GM21717 (cell line): ENCODE data around the gene ARFIP1.
"Not testable (repeated sequence)": the region's sequence is repeated elsewhere in the genome, so short reads cannot be mapped to it uniquely, and the experiment has no call there.

ENCODE experiments used
- ATAC-seq: cut with Tn5 transposase; IDR thresholded peaks from one replicate; pipeline ENCODE4 v1.9.1; 2021; ENCODE audit warnings: mild to moderate bottlenecking, moderate library complexity; ENCODE audit not compliant: unreplicated experiment

ARFIP1 gene

GRCh38 chr4:152785639-152786615, 6.2 kb downstream of the ARFIP1 start:
- ATAC-seq = no peak

- no peak for ATAC-seq
These were observed 6.9 kb downstream of the ARFIP1 start for GRCh38 chr4:152786627-152787026.

- ATAC-seq = no peak
These were observed 16.1 kb downstream of the ARFIP1 start for GRCh38 chr4:152795891-152796290.

GRCh38 chr4:152803541-152803940, 23.8 kb downstream of the ARFIP1 start:
- ATAC-seq = no peak

GRCh38 chr4:152805071-152805650, 25.4 kb downstream of the ARFIP1 start:
- no peak for ATAC-seq

GRCh38 chr4:152805818-152806217, 26.1 kb downstream of the ARFIP1 start:
- no peak for ATAC-seq

GRCh38 chr4:152806501-152807125, 26.9 kb downstream of the ARFIP1 start:
- no peak for ATAC-seq

GRCh38 chr4:152807294-152807829, 27.6 kb downstream of the ARFIP1 start:
- ATAC-seq = no peak

GRCh38 chr4:152808670-152809069, 28.9 kb downstream of the ARFIP1 start:
- no peak for ATAC-seq

GRCh38 chr4:152810715-152811287, 31.0 kb downstream of the ARFIP1 start:
- ATAC-seq = no peak

GRCh38 chr4:152815078-152815477, 35.3 kb downstream of the ARFIP1 start:
- no peak for ATAC-seq

- no peak for ATAC-seq
These were observed 37.6 kb downstream of the ARFIP1 start for GRCh38 chr4:152817331-152817730.

GRCh38 chr4:152819026-152819645, 39.4 kb downstream of the ARFIP1 start:
- no peak for ATAC-seq

- ATAC-seq = no peak
These were observed 40.3 kb downstream of the ARFIP1 start for GRCh38 chr4:152820073-152820472.

- ATAC-seq = no peak
These were observed 42.6 kb downstream of the ARFIP1 start for GRCh38 chr4:152822323-152822722.

- no peak for ATAC-seq
These were observed 44.8 kb downstream of the ARFIP1 start for GRCh38 chr4:152824561-152824960.

GRCh38 chr4:152825336-152825735, 45.6 kb downstream of the ARFIP1 start:
- no peak for ATAC-seq

GRCh38 chr4:152828122-152828521, 48.4 kb downstream of the ARFIP1 start:
- ATAC-seq = no peak

GRCh38 chr4:152831416-152831815, 51.7 kb downstream of the ARFIP1 start:
- ATAC-seq = no peak

- ATAC-seq = no peak
These were observed 57.2 kb downstream of the ARFIP1 start for GRCh38 chr4:152836936-152837335.

- ATAC-seq = not testable (repeated sequence)
These were observed 60.0 kb downstream of the ARFIP1 start for GRCh38 chr4:152839729-152840128.
